GM18858 (cell line): ENCODE data around the gene KRTAP19-4.
"Not testable (repeated sequence)": the region's sequence is repeated elsewhere in the genome, so short reads cannot be mapped to it uniquely, and the experiment has no call there.

Source experiments
- ATAC-seq: cut with Tn5 transposase; IDR thresholded peaks from one replicate; pipeline ENCODE4 v1.9.1; 2021; ENCODE audit not compliant: unreplicated experiment

The KRTAP19-4 gene, protein sequence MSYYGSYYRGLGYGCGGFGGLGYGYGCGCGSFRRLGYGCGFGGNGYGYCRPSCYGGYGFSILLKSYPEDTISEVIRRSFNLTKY

DNA sequence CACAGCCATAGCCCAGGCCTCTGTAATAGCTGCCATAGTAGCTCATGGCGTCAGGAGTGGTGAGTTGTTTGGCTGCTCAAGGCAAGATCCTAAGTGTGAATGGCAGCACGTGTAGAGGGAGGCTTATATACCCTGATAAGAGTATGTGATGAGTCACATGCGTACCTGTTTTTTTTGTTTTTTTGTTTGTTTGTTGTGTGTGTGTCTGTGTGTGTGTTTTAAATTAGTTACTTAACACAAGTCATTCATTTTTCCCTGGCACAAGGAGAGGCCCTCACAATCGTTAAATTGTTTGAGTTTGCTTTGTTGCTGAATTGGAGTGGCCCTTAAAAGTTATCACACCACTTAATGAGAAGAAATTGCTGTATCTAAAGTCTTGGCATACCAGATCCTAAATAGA lies at the start of gene KRTAP19-4:
TSS of gene KRTAP19-4 (minus strand) at position 101 of the 400 bp plus-strand sequence. CDS start at position 46, 55 bp downstream.
- ATAC-seq = no peak

DNA sequence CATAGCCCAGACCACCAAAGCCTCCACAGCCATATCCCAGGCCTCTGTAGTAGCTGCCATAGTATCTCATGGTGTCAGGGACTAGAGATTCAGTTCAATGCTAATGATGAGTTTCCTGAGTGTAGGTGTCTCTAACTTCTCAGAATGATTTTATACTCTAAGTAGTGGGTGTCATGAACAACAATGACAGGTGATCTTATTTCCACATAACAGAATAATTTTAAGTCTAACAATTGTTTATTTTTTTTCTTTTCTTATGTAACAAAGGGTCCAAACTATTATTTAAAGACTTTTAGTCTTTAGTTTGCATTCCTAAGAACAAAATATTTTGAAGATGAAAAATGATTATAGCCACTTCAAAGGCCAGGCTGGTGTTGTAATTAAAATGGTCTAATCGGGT lies 44.8 kb upstream of the KRTAP19-4 start, which contains the start of gene KRTAP19-6:
TSS of gene KRTAP19-6 (minus strand) at position 101 of the 400 bp plus-strand sequence. CDS start at position 70, 31 bp downstream.
- no peak for ATAC-seq

DNA sequence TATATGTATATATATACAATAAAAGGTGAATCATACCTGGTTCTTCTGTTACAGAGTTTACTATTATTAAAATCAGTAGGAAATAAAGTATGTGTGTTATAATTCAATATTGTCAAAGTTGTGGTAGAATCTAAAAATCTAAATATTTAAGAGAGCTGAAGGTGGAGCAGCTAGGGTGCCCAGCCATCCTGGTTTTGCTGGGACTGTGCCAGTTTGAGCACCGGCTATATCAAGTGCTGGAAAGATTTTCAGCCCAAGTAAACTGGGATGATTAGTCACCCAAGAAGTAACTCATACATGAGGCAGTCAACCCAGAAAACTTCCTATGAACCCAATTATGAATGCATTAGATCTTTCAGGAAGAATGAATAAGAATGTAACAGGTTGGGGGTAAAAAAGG lies 21.9 kb upstream of the KRTAP19-4 start:
- no peak for ATAC-seq

DNA sequence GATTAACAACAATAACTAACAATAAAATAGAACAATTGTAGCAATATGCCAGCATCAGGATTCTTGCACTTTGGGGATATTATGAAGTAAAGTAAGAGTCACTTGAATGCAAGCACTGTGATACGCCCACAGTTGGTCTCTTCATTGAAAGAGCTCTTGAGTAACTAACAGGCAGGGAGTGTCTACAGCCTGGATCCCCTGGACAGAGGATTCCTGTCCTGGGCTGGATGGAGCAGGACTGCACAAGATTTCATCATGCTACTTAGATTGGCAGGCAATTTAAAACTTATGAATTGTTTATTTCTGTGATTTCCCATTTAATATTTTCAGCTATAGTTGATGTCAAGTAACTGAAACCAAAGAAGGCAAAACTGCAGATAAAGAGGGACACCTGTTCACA lies 18.7 kb upstream of the KRTAP19-4 start:
- ATAC-seq = no peak

DNA sequence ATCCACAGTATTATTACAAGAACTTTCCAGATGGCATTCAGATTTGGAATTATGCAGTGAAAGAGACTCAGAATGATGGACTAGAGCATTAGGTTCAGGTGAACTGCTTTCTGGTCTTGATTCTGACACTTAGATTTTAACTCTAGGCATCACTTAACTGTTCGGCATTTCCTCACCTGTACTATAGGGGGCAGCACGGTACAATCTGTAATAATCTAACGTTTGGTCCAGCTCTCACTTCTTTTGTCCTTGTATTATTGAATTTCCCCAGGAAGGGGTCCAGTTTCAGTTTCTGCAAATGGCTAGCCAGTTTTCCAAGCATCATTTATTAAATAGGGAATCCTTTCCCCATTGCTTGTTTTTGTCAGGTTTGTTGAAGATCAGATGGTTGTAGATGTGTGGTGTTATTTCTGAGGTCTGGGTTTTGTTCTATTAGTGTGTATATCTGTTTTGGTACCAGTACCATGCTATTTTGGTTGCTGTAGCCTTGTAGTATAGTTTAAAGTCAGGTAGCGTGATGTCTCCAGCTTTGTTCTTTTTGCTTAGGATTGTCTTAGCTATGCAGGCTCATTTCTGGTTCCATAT lies 8.7 kb upstream of the KRTAP19-4 start:
- not testable (repeated sequence) for ATAC-seq

DNA sequence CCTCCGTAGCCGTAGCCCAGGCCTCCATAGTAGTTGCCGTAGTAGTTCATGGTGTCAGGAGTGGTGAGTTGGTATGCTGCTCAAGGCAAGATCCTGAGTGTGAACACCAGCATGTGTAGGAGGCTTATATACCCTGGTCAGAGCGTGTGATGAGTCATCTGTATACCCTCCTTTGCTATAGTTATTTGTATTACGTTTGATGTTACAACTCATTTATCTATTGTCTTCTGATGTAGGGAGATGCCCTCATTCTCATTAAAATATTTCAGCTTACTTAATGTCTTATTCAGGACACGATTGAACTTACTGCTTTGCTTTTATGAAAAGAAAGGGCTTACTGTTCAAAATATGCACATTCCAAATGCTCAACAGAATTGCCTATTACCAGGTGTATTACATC lies 5.1 kb upstream of the KRTAP19-4 start, which contains the start of gene KRTAP19-5:
TSS of gene KRTAP19-5 (minus strand) at position 101 of the 400 bp plus-strand sequence. CDS start at position 50, 51 bp downstream.
- ATAC-seq = no peak

DNA sequence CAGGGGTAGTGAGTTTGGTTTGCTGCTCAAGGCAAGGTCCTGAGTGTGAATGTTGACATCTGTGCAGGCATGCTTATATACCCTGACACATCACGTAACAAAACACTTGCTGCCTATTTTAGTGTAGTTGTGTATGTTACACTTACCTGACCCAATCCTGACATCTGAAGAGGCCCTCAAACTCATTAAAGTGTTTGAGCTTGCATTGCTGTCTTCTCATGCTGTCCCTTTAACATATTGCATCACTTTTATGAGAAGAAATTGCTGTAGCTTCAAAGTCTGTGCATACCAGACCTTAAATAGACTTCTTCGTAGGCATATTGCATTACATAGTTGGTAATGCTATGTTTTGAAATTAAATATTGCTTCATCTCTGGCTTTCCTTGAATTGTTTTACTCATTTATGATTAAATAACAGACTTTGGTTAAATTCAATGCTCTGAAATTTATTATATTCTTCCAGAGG lies 5.0 kb downstream of the KRTAP19-4 start, which contains the start of gene KRTAP19-3:
TSS of gene KRTAP19-3 (minus strand) at position 51 of the 466 bp plus-strand sequence. CDS start 56 bp downstream, outside the sequence.
- no peak for ATAC-seq

DNA sequence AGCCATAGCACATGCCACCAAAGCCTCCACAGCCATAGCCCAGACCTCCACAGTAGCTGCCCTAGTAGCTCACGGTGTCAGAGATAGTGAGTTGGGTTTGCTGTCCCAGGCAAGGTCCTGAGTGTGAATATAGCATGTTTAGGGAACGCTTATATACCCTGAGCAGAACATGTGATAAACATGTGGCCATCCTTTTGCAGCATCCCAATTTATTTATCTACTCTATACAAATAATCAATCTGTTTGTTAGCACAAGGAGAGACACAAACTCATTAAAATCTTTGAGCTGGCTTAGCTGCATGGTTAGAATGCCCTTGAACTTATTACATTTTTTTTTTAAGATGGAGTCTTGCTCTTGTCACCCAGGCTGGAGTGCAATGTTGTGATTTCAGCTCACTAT lies 9.6 kb downstream of the KRTAP19-4 start, which contains the start of gene KRTAP19-2:
TSS of gene KRTAP19-2 (minus strand) at position 101 of the 400 bp plus-strand sequence. CDS start at position 13, 88 bp downstream.
- no peak for ATAC-seq

DNA sequence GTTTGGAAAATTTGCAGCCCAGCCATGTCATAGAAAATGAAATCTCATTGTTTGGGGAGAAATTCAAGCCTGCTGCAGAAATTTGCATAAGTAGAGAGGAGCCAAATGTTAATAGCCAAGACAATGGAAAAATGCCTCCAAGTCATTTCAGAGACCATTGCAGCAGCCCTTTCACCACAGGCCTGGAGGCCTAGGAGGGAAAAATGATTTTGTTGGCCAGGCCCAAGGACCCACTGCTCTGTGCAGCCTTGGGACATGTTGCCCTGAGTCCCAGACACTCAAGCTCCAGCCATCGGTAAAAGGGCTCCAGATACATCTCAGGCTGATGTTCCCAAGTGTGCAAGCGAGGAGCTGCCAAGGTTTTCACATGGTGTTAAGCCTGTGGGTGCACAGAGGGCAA lies 10.8 kb downstream of the KRTAP19-4 start:
- no peak for ATAC-seq

DNA sequence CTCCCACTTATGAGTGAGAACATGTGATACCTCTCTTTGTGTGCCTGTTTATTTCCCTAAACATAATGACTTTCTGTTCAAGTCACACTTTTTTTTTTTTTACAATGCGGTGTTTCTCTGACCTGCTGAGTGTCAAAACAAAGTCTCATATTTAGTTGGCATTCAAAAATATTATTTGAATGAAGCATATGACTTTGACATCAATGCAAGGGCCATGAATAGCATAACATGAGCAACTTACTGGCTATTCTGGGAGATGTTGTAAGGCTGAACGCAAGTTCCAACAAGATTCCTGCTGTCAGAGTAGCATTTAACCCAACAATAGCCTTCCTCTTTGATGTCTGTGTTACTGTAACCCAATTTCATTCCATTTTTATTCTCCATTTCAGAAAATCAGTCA lies 14.8 kb downstream of the KRTAP19-4 start:
- ATAC-seq = no peak

DNA sequence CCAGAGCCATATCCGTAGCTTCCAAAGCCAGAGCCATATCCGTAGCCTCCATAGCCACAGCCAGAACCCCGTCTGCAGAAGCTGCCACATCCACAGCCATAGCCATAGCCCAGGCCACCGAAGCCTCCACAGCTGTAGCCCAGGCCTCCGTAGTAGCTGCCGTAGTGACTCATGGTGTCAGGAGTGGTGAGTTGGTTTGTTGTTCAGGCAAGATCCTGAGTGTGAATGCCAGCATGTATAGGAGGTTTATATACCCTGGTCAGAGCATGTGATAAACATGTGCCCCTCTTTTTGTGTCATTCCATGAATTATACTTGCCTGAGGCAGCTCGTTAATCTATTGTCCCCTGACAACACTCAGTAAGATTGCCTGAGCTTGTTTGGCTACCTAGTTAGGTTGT lies 16.8 kb downstream of the KRTAP19-4 start, which contains the start of gene KRTAP19-1:
TSS of gene KRTAP19-1 (minus strand) at position 223 of the 400 bp plus-strand sequence. CDS start at position 173, 50 bp downstream.
- ATAC-seq = no peak

DNA sequence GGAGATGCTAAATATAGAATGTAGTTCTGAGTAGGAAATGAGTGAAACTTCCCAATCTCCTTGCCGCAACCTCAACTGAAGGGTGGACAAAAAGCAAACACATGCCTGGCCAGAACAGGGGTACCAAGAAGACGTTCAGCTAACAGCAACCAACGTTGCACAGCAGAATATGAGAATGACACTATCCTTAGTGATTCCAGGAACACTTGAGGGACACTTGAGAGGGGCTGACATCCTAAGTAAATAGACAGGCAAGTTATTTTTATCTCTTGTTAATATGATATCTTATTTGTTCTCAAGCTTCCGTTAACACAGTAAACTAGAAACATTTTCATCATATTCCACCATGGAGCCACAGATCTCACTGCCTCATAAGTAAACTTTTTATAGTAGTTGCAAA lies 17.7 kb downstream of the KRTAP19-4 start:
- no peak for ATAC-seq

DNA sequence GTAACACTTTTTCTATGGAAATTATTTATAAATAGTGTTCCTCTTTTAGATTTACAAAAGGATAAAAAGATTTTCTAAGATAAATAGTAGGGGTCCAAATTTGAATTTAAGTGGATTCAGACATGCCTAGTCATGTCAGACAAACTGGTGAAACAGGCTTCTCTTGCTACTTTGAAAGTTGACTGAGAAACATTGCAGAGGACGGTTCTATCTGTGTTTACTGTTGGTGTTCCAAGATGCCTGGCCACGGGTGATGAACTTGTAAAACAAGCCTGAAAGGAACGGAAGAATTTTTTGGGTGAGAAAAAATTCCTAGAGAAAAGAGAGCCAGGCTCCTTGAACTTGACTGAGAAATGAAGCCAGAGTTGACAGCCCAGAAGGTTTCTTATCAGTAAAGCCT lies 19.0 kb downstream of the KRTAP19-4 start:
- ATAC-seq = no peak

DNA sequence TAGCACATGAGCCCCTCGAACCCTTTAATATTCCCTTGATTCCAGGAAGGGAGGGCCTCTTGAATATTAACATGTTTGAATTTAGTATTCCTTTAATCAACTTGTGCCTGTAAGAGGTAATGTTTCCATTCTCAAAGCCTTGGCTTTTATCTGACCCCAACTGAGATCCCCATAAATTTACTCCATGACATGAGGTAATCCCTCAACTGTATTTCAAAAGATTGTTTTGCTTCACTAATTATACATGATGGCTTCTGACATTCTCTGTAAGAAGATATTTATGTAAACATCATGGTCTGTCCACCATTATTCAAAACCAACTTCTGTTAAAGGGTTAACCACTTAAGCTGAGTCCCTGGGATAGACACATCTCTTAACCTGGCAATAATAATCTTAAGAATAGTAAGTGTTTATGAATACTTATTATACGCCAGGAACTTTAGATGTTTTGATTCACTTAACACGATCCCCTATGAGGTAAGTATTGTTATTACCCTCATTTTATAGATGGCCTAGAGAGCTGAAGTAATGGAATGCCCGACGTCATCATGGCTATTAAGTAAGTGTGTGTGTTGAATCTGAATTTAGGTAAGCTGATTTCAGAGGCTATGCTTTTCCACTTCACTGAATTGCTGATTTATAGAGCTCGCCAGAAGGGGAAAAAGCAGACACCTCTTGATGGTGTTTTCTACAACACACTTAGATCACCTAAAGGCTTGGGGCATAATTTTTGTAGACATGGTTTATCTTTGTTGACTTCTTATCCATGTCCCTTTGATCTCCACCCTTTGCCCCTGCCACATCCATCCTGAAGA lies 27.9 kb downstream of the KRTAP19-4 start:
- no peak for ATAC-seq

DNA sequence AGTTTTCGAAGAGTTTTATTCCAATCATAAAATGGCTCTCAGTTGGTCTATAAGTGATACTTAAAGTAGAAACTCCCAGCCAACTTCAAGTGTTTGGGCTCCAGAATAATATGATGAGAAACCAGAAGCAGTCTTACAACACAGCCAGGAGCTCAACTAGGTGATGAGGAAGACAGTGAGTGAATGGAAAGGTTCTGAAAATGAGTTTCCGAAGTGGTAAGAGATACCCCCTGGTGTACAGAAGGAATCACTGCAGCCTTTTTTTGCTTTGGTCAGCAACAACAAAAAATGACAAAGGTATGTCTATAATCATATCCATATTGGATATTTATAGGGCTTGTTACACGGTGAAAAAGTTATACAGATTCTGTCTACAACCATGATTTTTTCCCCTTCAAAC lies 33.3 kb downstream of the KRTAP19-4 start:
- no peak for ATAC-seq

DNA sequence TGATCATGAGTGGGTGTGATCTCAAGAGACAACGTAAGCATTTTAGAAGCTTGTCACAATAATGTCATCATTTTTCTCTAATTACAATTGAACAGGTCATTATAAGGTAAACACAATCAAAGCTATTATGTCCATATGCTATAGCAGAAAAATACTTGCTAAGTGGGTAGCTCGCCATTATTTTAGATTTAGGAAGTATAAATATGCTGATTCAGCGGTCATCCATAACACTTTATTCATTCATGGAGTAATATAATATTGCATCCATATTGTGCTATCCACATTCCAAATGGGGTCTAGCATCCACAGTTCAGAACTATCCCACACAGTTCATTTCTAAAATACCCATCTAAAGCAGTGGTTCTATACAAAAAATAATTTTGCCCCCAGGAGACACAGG lies 48.5 kb downstream of the KRTAP19-4 start:
- no peak for ATAC-seq

DNA sequence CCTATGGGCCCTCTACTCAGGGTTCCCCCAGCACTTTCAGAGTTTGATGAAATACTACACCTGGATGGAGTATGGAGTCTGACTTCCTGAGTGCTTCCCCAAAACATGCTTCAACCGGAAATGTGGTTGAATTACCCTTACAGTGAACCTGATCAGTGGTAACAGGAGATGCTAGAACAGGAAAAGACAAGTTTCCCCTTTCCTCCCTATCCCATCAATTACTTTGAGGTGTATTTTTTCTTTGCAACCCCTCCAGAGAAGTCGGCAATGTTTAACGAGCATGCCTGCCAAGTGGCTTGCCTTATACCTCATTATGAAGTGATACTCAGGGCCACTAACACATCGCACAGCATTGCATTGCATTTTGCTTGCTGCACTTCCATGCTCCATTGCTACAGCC lies 49.9 kb downstream of the KRTAP19-4 start:
- ATAC-seq = no peak
